ENCODE measurements around the gene KIAA1217. TPM values are rescaled to one million over a fixed set of nuclear protein-coding genes. Genes with fewer than 3 reads are reported as not detected.

The KIAA1217 gene
- total and polyA plus RNA-seq, 9 of the 15 experiments (the other 6 are each of a cell fraction or from before 2014, with no cell fraction given) = 0.04 TPM; not detected in 8

DNA sequence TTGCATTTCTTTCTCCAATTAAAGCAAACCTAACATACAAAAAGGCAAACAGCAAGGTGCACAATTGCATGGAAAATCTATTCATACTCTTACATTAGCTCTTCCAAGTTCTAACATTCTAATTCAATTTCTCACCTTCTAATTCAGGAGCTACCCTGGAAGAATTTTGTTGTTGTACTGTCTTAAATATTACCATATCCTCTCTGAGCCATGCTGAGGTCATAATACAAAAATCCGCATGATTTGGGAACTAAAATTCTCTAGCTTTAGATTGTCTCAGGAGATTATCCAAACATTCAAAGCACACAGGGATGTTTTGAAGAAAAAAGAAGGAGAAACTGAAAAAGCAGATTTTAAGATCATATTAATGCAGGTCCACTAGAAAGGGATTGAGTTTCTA is 229.9 kb downstream of the KIAA1217 start (continued):
- TF ChIP-seq, protein P1, sequence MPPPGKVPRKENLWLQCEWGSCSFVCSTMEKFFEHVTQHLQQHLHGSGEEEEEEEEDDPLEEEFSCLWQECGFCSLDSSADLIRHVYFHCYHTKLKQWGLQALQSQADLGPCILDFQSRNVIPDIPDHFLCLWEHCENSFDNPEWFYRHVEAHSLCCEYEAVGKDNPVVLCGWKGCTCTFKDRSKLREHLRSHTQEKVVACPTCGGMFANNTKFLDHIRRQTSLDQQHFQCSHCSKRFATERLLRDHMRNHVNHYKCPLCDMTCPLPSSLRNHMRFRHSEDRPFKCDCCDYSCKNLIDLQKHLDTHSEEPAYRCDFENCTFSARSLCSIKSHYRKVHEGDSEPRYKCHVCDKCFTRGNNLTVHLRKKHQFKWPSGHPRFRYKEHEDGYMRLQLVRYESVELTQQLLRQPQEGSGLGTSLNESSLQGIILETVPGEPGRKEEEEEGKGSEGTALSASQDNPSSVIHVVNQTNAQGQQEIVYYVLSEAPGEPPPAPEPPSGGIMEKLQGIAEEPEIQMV (tag; conservative IDR thresholded peaks at IDR 0.05; ENCODE audit: low read depth) = no peak
- TF ChIP-seq POLR3A (IDR thresholded peaks at IDR 0.05; ENCODE audit: borderline replicate concordance, extremely low read depth, insufficient read depth, insufficient read length) (no peak), BCL6 (CRISPR knock-in tag; IDR thresholded peaks at IDR 0.05) (no peak), ZNF311 (CRISPR knock-in tag; IDR thresholded peaks at IDR 0.05) (no peak), SAFB (IDR thresholded peaks at IDR 0.05; ENCODE audit: borderline replicate concordance, low read depth, low read length) (no peak), E2F3 (CRISPR knock-in tag; IDR thresholded peaks at IDR 0.05) (no peak), SMARCA5 (IDR thresholded peaks at IDR 0.05) (no peak), RUNX1 (IDR thresholded peaks at IDR 0.05; ENCODE audit: low read depth) (no peak), GTF2E2 (tag; IDR thresholded peaks at IDR 0.05) (no peak), SMARCA4 (IDR thresholded peaks at IDR 0.05) (no peak), BRCA1 (IDR thresholded peaks at IDR 0.05) (no peak), BRCA1 (CRISPR knock-in tag; IDR thresholded peaks at IDR 0.05) (no peak), HDAC1 (IDR thresholded peaks at IDR 0.05) (no peak), HMG20B (CRISPR knock-in tag; IDR thresholded peaks at IDR 0.05) (no peak)
- TF ChIP-seq, protein P2, sequence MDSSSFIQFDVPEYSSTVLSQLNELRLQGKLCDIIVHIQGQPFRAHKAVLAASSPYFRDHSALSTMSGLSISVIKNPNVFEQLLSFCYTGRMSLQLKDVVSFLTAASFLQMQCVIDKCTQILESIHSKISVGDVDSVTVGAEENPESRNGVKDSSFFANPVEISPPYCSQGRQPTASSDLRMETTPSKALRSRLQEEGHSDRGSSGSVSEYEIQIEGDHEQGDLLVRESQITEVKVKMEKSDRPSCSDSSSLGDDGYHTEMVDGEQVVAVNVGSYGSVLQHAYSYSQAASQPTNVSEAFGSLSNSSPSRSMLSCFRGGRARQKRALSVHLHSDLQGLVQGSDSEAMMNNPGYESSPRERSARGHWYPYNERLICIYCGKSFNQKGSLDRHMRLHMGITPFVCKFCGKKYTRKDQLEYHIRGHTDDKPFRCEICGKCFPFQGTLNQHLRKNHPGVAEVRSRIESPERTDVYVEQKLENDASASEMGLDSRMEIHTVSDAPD (CRISPR knock-in tag; IDR thresholded peaks at IDR 0.05) = no peak
- TF ChIP-seq, protein P3, sequence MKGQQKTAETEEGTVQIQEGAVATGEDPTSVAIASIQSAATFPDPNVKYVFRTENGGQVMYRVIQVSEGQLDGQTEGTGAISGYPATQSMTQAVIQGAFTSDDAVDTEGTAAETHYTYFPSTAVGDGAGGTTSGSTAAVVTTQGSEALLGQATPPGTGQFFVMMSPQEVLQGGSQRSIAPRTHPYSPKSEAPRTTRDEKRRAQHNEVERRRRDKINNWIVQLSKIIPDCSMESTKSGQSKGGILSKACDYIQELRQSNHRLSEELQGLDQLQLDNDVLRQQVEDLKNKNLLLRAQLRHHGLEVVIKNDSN (CRISPR knock-in tag; IDR thresholded peaks at IDR 0.05) = no peak
- TF ChIP-seq, protein P4, sequence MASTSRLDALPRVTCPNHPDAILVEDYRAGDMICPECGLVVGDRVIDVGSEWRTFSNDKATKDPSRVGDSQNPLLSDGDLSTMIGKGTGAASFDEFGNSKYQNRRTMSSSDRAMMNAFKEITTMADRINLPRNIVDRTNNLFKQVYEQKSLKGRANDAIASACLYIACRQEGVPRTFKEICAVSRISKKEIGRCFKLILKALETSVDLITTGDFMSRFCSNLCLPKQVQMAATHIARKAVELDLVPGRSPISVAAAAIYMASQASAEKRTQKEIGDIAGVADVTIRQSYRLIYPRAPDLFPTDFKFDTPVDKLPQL (IDR thresholded peaks at IDR 0.05; ENCODE audit: extremely low read depth, insufficient read length) = no peak
